Uterus (tissue), 2 donors: Measurements from ENCODE around the gene IFNA21.

Source experiments
- POLR2A ChIP-seq, 2 donors: fragments of 450-650 bp; IDR thresholded peaks; one replicate each; pipeline ENCODE4 v1.6.1; 2016; ENCODE audit warnings: antibody characterized with exemption in 2 of 2, mild to moderate bottlenecking in 1 of 2, moderate library complexity in 1 of 2
- TF ChIP-seq, protein P1 (sequence below), 4 experiments: fragments of 200-600 bp in 2 of 4; fragments of 450-650 bp in 2 of 4; sonication (generic) in 2 of 4; IDR thresholded peaks; one replicate each; pipeline ENCODE4 v1.5.1; 2016 to 2019; ENCODE audit warnings: antibody characterized with exemption in 4 of 4, mild to moderate bottlenecking in 2 of 4, moderate library complexity in 1 of 4

DNA sequence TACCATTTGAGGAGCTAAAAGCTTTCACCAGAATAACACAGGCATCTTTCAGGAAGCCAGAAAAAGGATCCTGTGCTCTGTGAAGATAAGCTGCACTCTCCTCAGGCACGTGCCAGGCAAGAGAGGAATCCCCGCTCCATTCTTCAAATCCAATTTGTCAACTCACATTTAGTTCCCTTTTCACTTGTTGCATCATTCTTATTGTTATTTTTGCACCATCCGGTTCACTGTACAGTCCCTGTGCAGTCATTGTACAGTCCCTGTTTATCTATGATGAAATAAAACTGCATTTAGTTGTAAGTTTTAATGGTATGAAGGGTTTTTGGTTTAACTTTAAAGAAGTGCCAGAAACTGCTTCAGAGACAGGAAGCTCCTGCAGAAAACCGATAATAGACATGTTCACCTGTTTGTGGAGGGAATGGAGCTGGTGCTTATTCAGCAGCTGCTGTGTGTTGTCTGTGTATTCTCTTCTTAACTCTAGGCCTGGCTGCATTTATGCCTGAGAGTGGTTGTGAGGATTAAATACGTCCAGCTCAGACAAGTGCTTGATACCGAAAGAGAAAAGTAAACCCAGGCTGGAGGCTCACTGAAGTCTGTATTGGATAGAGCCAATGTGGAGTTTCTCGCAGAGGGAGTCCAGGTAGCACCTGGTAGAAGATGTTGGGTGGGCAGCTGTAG, 47.2 kb downstream of the IFNA21 start:
- TF ChIP-seq, protein P1, sequence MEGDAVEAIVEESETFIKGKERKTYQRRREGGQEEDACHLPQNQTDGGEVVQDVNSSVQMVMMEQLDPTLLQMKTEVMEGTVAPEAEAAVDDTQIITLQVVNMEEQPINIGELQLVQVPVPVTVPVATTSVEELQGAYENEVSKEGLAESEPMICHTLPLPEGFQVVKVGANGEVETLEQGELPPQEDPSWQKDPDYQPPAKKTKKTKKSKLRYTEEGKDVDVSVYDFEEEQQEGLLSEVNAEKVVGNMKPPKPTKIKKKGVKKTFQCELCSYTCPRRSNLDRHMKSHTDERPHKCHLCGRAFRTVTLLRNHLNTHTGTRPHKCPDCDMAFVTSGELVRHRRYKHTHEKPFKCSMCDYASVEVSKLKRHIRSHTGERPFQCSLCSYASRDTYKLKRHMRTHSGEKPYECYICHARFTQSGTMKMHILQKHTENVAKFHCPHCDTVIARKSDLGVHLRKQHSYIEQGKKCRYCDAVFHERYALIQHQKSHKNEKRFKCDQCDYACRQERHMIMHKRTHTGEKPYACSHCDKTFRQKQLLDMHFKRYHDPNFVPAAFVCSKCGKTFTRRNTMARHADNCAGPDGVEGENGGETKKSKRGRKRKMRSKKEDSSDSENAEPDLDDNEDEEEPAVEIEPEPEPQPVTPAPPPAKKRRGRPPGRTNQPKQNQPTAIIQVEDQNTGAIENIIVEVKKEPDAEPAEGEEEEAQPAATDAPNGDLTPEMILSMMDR (IDR thresholded peaks at IDR 0.05) = no peak
- TF ChIP-seq POLR2A (IDR thresholded peaks at IDR 0.05) = no peak
